ENCODE data around the gene MAML2.

GRCh38 chr11:96187822-96188221, 155.2 kb downstream of the MAML2 start:
- TF ChIP-seq CTCF (conservative IDR thresholded peaks at IDR 0.05) (no peak), ZFX (IDR thresholded peaks at IDR 0.05) (no peak)

Data from C4-2B (cell line).